Activated CD4-positive, alpha-beta memory T cell treated with anti-CD3 and anti-CD28 coated beads, Interleukin-2, amount 10 ng/mL, durations not matched to agents 7 days and 5 days (primary cell): ENCODE measurements around the gene BZW2. TPM values are rescaled to one million over a fixed set of nuclear protein-coding genes. Genes with fewer than 3 reads are reported as not detected.

Source experiments
- CTCF ChIA-PET: fragments of 350-600 bp; sonication (Branson Sonifier 250); formaldehyde crosslinking; loops from one replicate; lab custom pipeline; 2021; ENCODE audit warnings: antibody characterized with exemption, inconsistent platforms; lab: Charles Lee
- POLR2A ChIA-PET: fragments of 350-600 bp; sonication (Branson Sonifier 250); formaldehyde crosslinking; loops from one replicate; lab custom pipeline; 2021; ENCODE audit warnings: antibody characterized with exemption; lab: Charles Lee
- DNase-seq: peaks from one replicate; pipeline ENCODE4 v3.0.0-alpha.2; 2020
- H3K27ac Mint-ChIP-seq: one replicate; pipeline ENCODE4 v1.8.0; 2021; ENCODE audit warnings: mild to moderate bottlenecking, mixed read lengths
- H3K27me3 Mint-ChIP-seq: one replicate; pipeline ENCODE4 v1.8.0; 2021; ENCODE audit warnings: mixed read lengths
- H3K36me3 Mint-ChIP-seq: one replicate; pipeline ENCODE4 v1.8.0; 2021; ENCODE audit warnings: low read depth, mixed read lengths
- H3K4me1 Mint-ChIP-seq: one replicate; pipeline ENCODE4 v1.8.0; 2021; ENCODE audit warnings: mixed read lengths
- H3K4me3 Mint-ChIP-seq: one replicate; pipeline ENCODE4 v1.8.0; 2021; ENCODE audit warnings: mild to moderate bottlenecking, mixed read lengths
- H3K9me3 Mint-ChIP-seq: one replicate; pipeline ENCODE4 v1.8.0; 2021; ENCODE audit warnings: mixed read lengths
- total RNA-seq, 2 experiments: library from RNA; stranded (reverse); gene quantifications; one replicate each; pipeline ENCODE4 v1.2.3, GENCODE V29; 2021

BZW2 gene
- total RNA-seq, 2 experiments from 2014 or later = 33.4 to 33.6 TPM

DNA sequence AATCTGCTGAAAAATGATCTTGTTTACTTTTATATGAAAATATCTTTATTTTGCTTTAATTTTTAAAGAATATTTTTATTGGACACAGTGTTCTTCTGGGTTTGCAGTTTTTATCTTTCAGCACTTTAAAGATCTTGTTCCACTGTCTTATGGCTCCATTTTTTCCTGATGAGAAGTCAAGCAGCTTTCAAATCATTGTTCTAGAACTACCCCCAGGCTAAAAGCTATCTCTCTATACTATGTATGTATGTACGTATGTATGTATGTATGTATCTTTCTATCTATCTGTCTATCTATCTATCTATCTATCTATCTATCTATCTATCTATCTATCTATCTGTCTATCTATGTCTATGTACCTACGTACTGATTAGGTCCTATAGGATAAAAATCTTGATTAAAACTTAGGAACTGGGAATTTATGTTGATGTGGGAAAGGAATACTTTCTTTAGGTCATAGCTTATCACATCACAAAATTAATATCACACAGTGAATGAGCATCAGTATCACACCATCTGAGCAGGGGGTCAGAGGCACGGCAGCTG, 72.2 kb downstream of the BZW2 start:
- ChIA-PET CTCF (no interaction called here), POLR2A (no interaction called here)
- H3K36me3 Mint-ChIP-seq = no peaks in the 10 kb centered on the region
- no peak for DNase-seq
- H3K27ac Mint-ChIP-seq = no peak overlapping the region
- H3K9me3 Mint-ChIP-seq = no peaks in the 10 kb centered on the region
- H3K4me1 Mint-ChIP-seq = no peaks in the 10 kb centered on the region
- H3K27me3 Mint-ChIP-seq = no peaks in the 10 kb centered on the region
- no peak overlapping the region for H3K4me3 Mint-ChIP-seq

DNA sequence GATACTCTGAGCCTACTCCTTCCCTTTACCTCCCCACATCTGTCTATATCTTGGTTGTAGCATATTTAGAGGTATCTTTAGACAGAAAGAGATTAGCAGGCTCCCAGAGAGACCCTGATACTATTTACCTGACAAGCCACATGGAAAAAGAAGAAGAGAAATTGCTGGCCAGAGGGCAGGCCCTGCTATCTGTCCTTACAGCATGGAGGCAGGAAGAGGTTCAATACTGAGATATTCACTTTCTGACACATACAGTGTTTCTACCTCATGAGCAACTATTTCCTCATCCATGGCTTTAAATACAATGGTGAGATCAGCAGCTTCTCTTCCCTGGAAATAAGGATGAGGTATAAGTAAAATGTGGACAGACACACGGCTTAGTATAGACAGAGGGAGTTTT, 73.7 kb downstream of the BZW2 start:
- H3K4me3 Mint-ChIP-seq = no peak overlapping the region
- H3K9me3 Mint-ChIP-seq = no peaks in the 10 kb centered on the region
- no peaks in the 10 kb centered on the region for H3K36me3 Mint-ChIP-seq
- no peak overlapping the region for H3K27ac Mint-ChIP-seq
- no peaks in the 10 kb centered on the region for H3K27me3 Mint-ChIP-seq
- H3K4me1 Mint-ChIP-seq = no peaks in the 10 kb centered on the region
- CTCF ChIA-PET = no interaction called here
- DNase-seq = no peak
- POLR2A ChIA-PET = no interaction called here

DNA sequence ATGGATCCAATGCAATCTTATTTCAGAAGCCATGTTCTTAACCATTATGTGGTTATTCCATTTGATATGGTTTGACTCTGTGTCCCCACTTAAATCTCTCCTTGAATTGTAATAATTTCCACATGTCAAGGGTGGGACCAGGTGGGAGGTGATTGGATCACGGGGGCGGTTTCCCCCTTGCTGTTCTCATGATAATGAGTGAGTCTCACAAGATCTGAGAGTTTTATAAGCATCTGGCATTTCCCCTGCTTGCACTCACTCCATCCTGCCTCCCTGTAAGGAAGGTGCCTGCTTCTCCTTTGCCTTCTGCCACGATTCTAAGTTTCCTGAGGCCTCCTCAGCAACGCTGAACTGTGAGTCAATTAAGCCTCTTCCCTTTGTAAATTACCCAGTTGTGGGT, 75.6 kb downstream of the BZW2 start:
- Mint-ChIP-seq H3K9me3 (no peaks in the 10 kb centered on the region), H3K4me1 (no peaks in the 10 kb centered on the region), H3K27ac (no peak overlapping the region), H3K36me3 (no peaks in the 10 kb centered on the region), H3K4me3 (no peak overlapping the region), H3K27me3 (no peaks in the 10 kb centered on the region)
- ChIA-PET CTCF (interaction anchor here (1.6 kb wide), 1 partner anchor 18 kb away, joined by 3 read pairs; no protein-coding TSS in a partner anchor), POLR2A (no interaction called here)
- no peak for DNase-seq

DNA sequence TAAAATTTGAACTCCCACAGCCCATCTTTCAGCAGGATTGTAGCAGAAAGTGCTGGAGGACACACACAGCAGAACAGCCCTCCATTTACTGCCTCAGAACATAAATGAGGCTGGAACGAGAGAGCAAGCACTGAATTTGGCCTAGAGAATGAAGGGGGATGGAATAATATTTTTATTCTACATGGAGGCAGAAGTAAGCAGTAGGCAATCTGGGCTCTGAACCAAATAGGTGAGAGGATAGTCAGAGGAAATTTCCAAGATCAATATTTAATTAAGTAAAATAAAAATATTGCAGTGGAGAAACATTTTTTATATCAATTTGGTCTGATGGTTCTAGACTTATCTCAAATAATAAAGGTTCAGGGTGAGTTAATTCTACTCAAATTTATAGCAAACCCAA, 78.4 kb downstream of the BZW2 start:
- DNase-seq = no peak
- no peaks in the 10 kb centered on the region for H3K27me3 Mint-ChIP-seq
- H3K4me1 Mint-ChIP-seq = no peaks in the 10 kb centered on the region
- ChIA-PET CTCF (no interaction called here), POLR2A (no interaction called here)
- no peak overlapping the region for H3K27ac Mint-ChIP-seq
- no peaks in the 10 kb centered on the region for H3K9me3 Mint-ChIP-seq
- no peak overlapping the region for H3K4me3 Mint-ChIP-seq
- no peaks in the 10 kb centered on the region for H3K36me3 Mint-ChIP-seq

- CTCF ChIA-PET = no interaction called here
- H3K4me1 Mint-ChIP-seq = no peaks in the 10 kb centered on the region
Measured at GRCh38 chr7:16726189-16726588, 80.2 kb downstream of the BZW2 start.

DNA sequence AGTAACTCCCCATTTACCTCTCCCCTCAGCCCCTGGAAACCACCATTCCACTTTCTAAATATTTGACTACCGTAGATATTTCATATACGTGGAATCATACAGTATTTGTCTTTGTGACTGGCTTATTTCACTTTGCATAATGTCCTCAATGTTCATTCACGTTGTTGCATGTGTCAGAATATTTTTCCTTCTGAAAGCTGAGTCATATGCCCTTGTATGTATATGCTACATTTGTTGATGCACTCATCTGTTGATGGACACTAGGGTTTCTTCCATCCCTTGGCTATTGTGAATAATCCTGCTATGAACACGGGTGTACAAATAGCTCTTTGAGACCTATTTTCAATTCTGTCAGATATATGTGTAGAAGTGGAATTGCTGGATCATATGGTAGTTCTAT, 81.8 kb downstream of the BZW2 start:
- no peak overlapping the region for H3K27ac Mint-ChIP-seq
- H3K4me1 Mint-ChIP-seq = no peaks in the 10 kb centered on the region
- POLR2A ChIA-PET = no interaction called here
- no peaks in the 10 kb centered on the region for H3K27me3 Mint-ChIP-seq
- no peak overlapping the region for H3K4me3 Mint-ChIP-seq
- H3K9me3 Mint-ChIP-seq = no peaks in the 10 kb centered on the region
- H3K36me3 Mint-ChIP-seq = no peaks in the 10 kb centered on the region
- CTCF ChIA-PET = no interaction called here
- no peak for DNase-seq

More at GRCh38 chr7:16726189-16726588, 80.2 kb downstream of the BZW2 start:
- H3K27me3 Mint-ChIP-seq = no peaks in the 10 kb centered on the region
- no peaks in the 10 kb centered on the region for H3K9me3 Mint-ChIP-seq
- no peaks in the 10 kb centered on the region for H3K36me3 Mint-ChIP-seq
- POLR2A ChIA-PET = no interaction called here
- no peak overlapping the region for H3K27ac Mint-ChIP-seq
- no peak for DNase-seq
- no peak overlapping the region for H3K4me3 Mint-ChIP-seq

- Mint-ChIP-seq H3K27me3 (no peaks in the 10 kb centered on the region), H3K9me3 (no peaks in the 10 kb centered on the region), H3K27ac (no peak overlapping the region), H3K36me3 (no peaks in the 10 kb centered on the region), H3K4me3 (no peak overlapping the region), H3K4me1 (peaks cover under 1% of the 10 kb centered on the region)
- DNase-seq = no peak
- ChIA-PET POLR2A (no interaction called here), CTCF (no interaction called here)
Measured at GRCh38 chr7:16728811-16729210, 82.8 kb downstream of the BZW2 start.

GRCh38 chr7:16729541-16729940, 83.6 kb downstream of the BZW2 start:
- ChIA-PET POLR2A (no interaction called here), CTCF (no interaction called here)
- peaks cover 6% of the 10 kb centered on the region for H3K4me1 Mint-ChIP-seq
- no peaks in the 10 kb centered on the region for H3K27me3 Mint-ChIP-seq
- H3K4me3 Mint-ChIP-seq = no peak overlapping the region
- H3K9me3 Mint-ChIP-seq = no peaks in the 10 kb centered on the region
- no peak for DNase-seq
- no peak overlapping the region for H3K27ac Mint-ChIP-seq
- no peaks in the 10 kb centered on the region for H3K36me3 Mint-ChIP-seq

- POLR2A ChIA-PET = no interaction called here
- Mint-ChIP-seq H3K27ac (no peak overlapping the region), H3K4me3 (no peak overlapping the region), H3K9me3 (no peaks in the 10 kb centered on the region), H3K4me1 (peaks cover 9% of the 10 kb centered on the region), H3K36me3 (no peaks in the 10 kb centered on the region), H3K27me3 (no peaks in the 10 kb centered on the region)
- CTCF ChIA-PET = no interaction called here
- DNase-seq = no peak
Measured at GRCh38 chr7:16730937-16731336, 85.0 kb downstream of the BZW2 start.

DNA sequence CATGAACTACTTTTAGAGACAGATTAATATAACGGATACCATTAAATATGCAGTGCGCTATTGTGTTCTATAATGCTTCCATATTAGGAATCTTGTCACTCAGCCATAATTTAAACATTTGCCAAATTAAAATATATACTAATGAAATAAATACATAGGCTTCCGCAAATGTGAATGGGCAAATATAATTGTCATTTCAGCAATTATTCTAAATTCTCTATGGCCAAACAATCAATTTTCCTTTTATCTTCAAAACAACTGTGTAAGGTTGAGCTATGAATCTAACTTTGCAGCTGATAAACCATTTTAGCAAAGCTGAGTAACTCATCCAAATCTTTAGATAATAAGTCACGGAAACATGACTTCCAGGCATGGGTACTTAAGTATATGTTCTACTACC, 86.8 kb downstream of the BZW2 start:
- Mint-ChIP-seq H3K36me3 (no peaks in the 10 kb centered on the region), H3K9me3 (no peaks in the 10 kb centered on the region), H3K4me1 (peaks cover 9% of the 10 kb centered on the region), H3K27me3 (no peaks in the 10 kb centered on the region), H3K4me3 (no peak overlapping the region), H3K27ac (no peak overlapping the region)
- POLR2A ChIA-PET = no interaction called here
- DNase-seq = no peak
- CTCF ChIA-PET = no interaction called here

GRCh38 chr7:16734148-16734726, 88.3 kb downstream of the BZW2 start:
- Mint-ChIP-seq H3K27me3 (no peaks in the 10 kb centered on the region), H3K27ac (no peak overlapping the region), H3K36me3 (no peaks in the 10 kb centered on the region), H3K4me3 (no peak overlapping the region), H3K4me1 (peaks cover 9% of the 10 kb centered on the region), H3K9me3 (no peaks in the 10 kb centered on the region)
- ChIA-PET POLR2A (no interaction called here), CTCF (no interaction called here)
- DNase-seq = no peak

DNA sequence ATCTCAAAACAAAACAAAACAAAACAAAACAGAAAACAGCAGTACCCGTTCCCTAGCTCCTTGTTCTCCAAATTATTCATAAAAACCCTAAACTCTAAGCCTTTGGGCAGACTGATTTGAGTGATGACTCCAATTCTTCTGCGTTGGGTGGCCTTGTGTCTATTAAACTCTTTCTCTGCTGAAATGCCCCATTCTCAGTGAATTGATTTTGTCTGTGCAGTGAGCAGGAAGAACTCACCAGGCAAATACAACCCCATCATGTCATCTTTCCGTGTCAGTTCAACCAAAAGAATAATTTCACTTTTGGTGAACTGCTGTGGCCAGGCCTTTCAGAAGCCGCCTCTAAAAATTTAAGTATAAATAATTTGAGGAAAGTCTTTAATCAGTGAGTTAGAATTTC, 89.0 kb downstream of the BZW2 start:
- H3K4me3 Mint-ChIP-seq = peak overlapping the region; percentile 12

DNA sequence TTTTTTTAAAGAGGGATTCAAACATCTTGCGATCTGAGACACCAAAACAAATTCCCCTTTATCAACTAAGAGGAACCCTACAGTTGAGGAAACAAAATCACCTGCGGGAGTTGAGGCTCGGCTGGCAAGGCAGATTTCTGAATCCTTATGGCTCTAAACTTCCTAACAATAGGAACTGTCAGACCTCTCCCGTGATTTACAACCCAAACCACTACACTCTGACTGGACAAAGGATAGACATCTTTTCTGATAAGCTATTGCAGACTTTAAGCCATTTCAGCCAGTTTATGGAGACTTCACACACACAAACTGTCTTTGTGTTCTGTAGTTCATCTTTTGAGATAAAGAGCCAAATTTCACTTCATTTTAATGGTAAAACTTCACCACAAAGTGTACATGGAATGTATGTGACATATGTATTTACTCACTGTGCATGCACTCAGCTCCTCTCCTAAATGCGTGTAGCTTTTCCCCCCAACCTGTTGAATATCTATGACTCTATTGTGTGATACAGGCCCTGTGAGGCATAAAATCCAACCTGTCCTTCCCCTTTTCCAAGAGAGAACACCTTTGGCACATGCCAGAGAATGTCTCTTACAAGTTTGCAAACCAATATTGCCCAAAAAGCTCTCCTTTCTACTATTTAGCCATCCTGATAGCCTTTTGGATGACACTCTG, 92.2 kb downstream of the BZW2 start:
- POLR2A ChIA-PET = no interaction called here
- H3K27me3 Mint-ChIP-seq = no peaks in the 10 kb centered on the region
- H3K9me3 Mint-ChIP-seq = no peaks in the 10 kb centered on the region
- H3K27ac Mint-ChIP-seq = no peak overlapping the region
- H3K4me1 Mint-ChIP-seq = peaks cover 9% of the 10 kb centered on the region
- CTCF ChIA-PET = interaction anchor here (1.3 to 1.4 kb wide), 2 partner anchors 17 to 33 kb away, joined by 3 read pairs; no protein-coding TSS in a partner anchor
- no peaks in the 10 kb centered on the region for H3K36me3 Mint-ChIP-seq
- H3K4me3 Mint-ChIP-seq = no peak overlapping the region
- DNase-seq = no peak

More for the DNA sequence above, 89.0 kb downstream of the BZW2 start:
- Mint-ChIP-seq H3K4me1 (peaks cover 9% of the 10 kb centered on the region), H3K36me3 (no peaks in the 10 kb centered on the region), H3K9me3 (no peaks in the 10 kb centered on the region), H3K27me3 (no peaks in the 10 kb centered on the region), H3K27ac (no peak overlapping the region)
- DNase-seq = no peak
- CTCF ChIA-PET = no interaction called here
- POLR2A ChIA-PET = no interaction called here
